ENCODE results near the gene FRMD4A.
"Not testable (repeated sequence)": the region's sequence is repeated elsewhere in the genome, so short reads cannot be mapped to it uniquely, and the experiment has no call there.

FRMD4A gene

GRCh38 chr10:14056610-14057332 is 274.0 kb downstream of the FRMD4A start:
- peak; percentile 11 for DNase-seq (ENCODE audit: low spot score)

- DNase-seq (ENCODE audit: low spot score), result no peak
Observed at GRCh38 chr10:14052931-14053330, 277.8 kb downstream of the FRMD4A start.

DNA sequence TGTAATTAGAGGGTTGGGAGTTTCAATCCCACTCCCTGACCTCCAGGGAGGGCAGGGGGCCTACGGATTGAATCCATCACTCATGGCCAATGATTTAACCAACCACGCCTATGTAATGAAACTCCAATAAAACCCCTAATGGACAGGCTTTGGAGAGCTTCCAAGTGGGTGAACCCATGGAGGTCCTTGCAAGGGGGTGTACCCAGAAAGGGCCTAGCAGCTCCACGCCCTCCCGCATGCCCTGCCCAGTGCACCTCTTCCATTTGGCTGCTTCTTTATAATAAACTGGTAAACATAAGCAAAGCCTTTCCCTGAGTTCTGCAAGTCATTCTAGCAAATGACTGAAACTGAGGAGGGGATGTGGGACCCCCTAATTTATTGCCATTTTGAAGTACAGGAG is 280.1 kb downstream of the FRMD4A start:
- DNase-seq (ENCODE audit: low spot score), result no peak

- DNase-seq (ENCODE audit: low spot score), result no peak
Observed at GRCh38 chr10:14048930-14049613, 281.7 kb downstream of the FRMD4A start.

DNA sequence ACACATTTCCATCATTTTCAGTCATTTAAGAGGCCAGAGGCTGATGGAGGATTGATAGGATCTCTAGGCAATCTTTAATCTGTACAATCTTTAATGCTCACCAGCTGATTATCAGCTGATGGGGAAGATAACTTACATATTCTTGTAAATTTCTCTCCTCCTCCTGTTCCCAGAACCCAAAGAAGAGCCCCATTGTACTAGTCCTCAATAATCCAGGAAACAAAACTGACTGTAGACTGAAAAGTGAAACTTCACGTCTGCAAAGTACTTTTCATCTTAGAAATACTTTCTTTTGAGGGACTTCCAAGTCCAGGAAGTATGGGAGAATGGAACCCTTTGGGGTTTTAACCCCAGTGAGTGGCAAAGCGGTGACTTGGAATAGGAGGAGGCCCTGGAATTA is 283.3 kb downstream of the FRMD4A start:
- no peak for DNase-seq (ENCODE audit: low spot score)

DNA sequence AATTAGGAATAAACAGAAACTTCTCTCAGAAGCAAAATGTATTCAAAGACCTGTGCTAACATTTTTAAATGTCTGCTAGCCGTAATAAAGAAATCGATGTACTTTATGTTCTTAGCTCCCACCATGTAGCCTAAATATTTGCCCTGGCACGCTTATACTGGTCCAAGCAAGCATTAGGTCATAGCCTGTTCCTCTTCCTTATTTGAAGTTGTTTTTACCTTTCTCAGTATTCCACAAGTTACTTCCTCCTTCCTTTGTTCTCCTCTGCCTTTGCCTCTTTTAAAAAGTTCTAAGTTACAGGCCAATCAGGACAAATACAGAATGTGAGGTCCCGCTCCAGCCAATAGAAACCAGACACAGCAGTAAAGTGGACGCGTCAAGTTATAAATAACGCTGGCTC is 288.7 kb downstream of the FRMD4A start:
- not testable (repeated sequence) for DNase-seq (ENCODE audit: low spot score)

DNA sequence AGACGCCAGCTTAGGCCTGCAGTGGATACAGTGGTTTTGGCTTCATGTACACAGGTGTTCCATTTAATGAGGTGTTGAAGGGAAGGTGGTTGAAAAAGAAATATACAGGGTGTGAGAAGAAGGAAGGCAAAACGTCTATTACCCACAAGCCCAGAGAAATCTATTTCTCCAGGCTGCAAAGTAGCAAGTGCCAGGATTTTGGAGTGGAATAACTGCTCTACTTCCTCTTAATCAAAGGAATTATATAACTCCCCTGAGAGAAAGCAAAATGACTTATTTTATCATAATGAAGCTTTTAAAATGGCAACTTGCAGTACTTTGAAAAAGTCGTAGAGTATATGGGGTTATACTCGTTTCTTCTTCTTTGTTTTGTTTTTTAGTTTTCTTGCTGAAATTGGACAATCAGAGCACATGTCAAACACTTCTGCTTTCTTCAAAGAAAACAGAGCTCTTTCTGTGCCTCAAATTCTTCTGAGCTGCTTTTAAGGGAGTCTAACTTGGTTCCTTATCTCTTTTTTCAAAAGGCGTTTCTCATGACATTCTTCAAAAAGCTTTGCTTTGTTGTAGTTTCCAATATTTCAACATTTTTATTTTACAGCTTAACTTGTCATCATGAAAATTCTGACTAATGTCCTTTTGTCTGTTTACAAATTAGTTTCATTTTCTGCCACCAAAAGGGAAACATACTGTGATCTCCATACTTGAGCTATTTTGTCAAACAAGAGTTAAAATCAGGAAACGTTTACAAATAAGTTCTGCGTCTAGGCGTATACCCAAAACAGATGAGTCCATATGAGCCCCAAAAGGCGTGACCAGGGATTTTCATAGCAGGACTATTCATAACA is 289.7 kb downstream of the FRMD4A start:
- DNase-seq (ENCODE audit: low spot score), result peak; percentile 70

GRCh38 chr10:14039968-14040668 is 290.6 kb downstream of the FRMD4A start:
- no peak for DNase-seq (ENCODE audit: low spot score)

DNA sequence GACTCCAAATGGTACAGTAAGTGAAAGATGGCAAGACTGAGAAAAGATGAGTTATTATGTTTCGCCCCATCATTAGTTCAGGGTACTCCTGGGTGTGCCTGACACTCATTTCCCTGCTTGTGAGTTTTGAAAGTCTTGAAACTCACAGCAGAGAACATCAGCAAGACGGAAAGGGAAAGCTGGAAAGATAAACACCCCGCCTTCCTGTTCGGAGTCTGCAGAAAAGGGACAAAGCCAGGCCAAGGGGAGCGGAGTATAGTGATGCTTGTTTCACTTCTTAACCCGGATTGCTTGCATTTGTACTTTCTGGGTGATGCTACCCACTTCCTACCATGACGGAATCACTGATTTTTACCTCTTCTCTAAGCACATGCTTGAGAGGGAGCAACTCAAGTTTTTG is 294.5 kb downstream of the FRMD4A start:
- no peak for DNase-seq (ENCODE audit: low spot score)

- DNase-seq (ENCODE audit: low spot score), result no peak
Observed at GRCh38 chr10:14035506-14035905, 295.2 kb downstream of the FRMD4A start.

- no peak for DNase-seq (ENCODE audit: low spot score)
Observed at GRCh38 chr10:14032406-14032998, 298.2 kb downstream of the FRMD4A start.

- DNase-seq (ENCODE audit: low spot score), result no peak
Observed at GRCh38 chr10:14026325-14026724, 304.4 kb downstream of the FRMD4A start.

DNA sequence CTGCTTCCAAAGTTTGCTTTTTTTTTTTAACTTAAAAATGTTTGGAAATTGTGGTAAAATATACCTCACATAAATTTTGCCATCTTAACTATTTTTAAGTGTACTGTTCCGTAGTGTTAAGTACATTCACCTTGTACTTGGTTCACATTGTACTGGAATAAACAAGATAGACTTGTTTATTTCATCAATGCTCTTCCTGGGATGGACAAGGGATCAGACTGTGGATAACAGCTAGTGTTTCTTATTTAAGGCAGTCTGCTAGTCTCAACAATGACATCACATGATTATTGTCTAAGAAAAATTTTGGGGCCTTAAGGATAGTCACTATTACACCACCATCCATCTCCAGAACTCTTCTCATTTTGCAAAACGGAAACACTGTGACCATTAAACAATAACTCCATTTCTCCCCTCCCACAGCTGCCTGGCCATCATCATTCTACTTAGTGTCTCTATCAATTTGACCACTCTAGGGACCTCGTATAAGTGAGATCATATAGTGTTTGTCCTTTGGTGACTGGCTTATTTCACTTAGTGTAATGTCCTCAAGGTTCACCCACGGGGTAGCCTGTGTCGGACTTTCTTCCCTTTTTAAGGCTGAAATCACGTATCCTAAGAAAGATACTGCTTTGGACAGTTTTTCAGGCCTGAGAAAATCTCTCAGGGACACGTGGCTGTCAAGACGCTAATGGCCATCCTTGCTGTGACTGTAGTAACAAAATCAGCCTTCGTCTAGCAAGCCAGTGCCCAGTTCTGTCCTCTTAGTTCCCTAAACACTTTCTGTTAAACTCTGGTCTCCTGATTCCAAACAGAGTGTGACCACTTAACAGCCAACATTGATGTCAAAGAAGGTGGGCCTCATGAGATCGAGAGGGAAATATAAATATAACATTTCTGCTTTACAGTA is 305.2 kb downstream of the FRMD4A start:
- DNase-seq (ENCODE audit: low spot score), result peak; percentile 54

DNA sequence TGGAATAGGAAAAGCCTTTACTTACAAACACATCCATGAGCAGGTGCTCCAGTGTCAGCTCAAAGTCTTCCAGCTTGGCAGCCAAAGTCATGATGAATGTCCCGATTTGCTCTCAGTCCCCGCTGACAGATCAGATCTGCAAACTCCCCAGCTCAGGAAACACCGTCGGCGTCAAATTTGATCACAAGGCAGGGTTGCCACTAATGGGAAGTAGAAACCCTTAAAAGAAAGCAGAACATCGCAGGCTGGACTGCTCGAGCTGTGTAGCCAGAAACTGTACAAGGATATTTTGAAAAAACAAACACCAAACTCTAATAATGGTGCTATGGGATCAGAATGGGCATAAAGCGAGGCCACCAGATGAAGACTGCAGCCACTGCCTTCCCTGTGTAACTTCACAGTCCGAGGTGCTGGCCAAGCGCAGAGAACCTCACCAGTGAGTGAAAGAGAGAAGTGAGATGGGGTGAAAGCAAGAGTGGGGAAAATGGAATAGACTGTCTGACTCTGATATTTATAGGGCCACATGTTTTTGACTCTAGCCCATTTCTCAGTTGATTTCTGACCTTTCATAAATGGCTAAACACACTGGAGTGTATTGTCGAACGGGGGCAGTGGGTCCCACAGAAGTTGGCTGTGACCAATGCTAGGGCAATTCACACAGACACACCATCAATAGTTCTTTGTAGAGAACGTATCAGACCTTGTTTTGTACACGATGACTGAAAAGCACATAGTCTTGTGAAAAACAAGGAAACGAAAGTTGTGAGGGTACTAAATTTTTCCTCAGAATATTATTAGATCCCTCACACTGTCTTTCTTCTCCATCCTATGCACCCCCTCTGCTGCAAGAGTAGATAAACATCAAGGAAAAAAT is 306.2 kb downstream of the FRMD4A start:
- DNase-seq (ENCODE audit: low spot score), result peak; percentile 77

GRCh38 chr10:14023673-14024328 is 306.9 kb downstream of the FRMD4A start:
- DNase-seq (ENCODE audit: low spot score), result peak; percentile 53

DNA sequence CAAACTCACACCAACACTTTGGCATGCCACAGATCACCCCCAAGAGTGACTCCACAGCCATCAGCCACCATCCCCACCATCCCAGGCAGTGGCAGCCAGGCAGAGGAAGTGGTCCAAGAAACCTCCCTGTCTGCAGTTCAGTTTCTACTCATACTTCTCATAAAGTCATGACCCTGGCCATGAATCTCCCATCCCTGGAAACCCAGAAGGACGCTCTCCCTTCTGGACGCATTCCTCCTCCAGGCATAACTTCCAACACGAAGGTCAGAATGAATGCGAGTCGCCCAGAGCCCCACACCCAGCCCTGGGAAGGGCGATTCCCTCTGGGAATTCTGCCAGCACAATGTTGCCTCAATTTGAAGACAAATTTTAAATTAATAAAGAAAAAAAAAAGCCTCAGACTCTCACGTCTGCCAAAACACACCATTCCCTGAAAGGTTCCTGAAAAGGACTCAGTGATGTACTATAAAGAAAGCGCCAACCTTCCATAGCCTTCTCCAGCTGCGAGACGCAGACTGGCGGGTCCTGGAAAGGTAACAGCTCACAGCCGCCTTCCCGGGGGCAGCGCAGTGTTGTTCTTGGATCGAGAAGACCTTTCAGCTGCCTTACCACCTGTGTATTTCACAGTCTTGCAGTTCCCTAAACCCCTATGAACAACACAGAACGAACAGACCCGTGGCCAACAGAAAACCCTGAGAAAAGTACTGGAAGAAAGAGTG is 307.6 kb downstream of the FRMD4A start:
- no peak for DNase-seq (ENCODE audit: low spot score)

DNA sequence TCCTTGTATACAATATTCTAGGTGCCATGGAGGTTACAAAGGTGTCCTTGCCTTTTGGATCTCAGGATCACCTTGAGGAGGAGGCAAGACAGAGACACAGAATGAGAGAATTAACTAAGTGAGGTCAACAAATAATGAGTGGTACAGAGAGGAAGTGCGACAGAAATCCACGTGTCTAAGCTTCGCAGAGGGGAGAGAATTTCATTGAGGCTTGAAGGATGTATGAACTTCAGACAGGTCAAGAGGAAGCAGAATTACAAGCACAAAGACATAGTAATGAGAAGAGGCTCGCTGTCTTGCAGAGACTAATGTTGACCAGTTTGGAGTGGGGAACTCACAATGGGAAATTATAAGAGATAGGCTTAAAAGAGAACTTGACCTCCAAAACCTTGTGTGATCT is 308.7 kb downstream of the FRMD4A start:
- DNase-seq (ENCODE audit: low spot score), result peak; percentile 52

DNA sequence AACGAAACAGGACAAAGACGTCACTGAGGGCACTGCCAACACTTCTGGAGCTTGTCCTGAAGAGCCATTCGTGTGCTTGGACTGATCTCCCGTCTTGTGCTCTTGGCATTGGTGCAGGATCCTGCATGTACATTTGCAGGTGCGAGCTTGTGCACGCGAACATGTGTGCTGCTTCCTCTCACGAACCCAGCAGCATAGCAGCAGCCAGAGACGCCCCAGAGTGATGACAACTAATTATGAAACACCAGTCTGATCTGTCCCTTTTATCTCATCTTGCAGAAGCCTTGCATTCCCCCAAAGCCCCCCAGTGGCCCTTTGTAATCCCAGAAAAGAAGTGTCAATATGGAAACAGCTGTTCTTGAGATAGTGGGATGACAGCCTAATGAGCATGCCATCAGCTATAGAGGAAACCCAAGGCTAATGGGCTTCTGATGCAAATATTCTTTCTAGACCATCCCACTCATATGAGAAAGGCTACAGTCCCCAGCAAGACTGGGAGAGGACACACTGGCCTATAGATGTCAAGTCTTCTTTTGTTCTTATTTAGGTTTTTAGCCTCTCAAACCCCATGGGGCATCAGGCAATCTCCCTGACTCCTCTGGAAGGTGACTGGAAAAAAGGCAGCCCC is 310.6 kb downstream of the FRMD4A start:
- DNase-seq (ENCODE audit: low spot score), result no peak

Data from pons (tissue), 1 donor.